HG03460 (cell line): ENCODE measurements around the gene PTK6.

ENCODE experiments used
- ATAC-seq: cut with Tn5 transposase; IDR thresholded peaks from one replicate; pipeline ENCODE4 v1.9.1; 2021; ENCODE audit not compliant: unreplicated experiment

PTK6 gene

DNA sequence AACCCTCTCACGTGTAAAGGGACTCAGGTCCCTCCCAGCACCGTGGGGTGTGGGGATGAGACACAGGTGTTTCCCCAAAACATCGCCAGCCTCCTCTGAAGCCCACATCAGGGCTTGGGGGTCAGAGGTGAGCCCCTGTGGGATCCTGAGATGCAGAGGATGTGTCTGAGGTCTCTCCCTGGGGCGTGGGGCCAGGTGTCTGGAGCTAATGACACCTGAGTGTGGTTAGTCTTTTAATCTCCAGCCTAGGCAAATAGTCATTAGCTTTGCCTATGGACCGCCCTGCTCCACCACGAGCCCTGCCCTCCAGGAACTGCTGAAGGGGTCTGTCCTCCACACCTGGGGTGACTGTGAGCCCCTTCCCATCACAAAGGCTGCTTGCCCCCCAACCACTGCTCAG is 8.6 kb upstream of the PTK6 start:
- ATAC-seq = no peak

DNA sequence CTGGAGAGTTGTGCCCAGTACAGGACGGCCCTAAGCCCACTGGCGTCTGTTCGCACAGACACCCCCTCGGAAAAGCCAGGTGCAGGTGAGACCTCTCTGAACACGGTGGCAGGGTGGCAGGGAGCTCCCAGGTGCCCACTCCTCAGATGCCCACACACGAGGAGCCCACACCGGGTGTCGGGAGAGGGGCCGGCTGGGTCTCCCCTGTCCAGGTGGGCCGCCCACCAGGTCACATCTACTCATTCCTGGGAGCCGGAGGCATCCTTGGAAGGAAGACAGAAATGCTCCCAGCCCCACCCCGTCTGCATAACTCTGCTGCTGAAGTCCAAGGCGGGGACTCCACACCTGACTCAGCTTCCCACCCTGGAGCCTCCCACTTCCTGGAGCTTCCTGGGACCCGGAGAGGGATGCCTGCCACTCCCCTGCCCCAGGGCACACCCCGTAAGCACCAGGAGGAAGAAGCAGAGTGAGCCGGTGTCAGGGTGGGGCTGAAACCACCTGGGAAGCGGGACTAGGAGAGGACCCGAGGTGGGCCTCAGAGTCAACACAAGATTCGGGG is 7.9 kb upstream of the PTK6 start:
- ATAC-seq = no peak

DNA sequence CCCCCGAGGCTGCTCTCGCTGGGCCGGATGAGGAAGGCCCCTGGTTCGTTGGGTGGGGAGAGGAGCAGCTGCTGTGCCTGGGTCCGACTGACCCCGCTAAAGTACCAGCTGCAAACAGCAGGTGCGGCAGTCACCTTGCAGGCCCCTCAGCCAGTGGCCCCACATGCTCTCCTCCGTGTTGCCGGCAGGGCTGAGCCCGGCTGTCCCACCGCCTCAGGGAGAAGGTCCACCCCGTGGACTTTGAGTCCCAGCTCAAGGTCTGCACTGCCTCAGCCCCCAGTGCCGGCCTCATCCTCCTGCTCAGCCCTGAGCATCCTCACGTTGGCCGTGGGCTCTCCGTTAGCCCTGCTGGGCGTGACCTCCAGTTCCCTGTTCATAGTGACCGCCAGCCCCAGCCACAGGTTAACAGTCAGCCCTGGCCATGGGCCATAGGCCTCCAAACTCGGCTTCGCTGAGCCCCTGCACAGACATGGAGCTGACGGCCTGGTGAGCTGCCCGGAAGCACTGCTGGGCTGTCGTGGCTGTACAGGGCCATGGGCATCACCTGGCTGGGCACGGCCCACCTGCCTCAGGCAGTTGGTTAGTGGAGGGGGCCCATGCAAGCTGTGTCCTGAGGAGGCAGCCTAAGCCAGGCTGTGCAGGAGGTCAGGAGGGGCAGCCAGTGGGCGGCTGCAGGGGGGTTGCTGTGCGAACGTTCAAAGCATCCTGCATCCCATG is 7.2 kb upstream of the PTK6 start:
- ATAC-seq = no peak

DNA sequence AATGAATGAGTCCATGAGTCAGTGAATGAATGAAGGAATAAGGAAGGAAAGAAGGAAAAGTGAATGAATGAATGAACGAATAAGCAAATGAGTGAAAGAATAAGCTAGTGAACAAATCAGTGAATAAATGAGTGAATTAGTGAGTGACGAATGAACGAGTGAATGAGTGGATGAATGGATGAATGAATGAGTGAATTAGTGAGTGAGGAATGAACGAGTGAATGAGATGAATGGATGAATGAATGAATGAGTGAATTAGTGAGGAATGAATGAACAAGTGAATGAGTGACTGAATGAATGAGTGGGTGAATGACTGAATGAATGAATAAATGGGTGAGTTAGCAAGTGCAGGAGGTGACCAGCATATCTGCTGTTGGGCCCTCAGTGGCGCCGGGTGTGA is 6.6 kb upstream of the PTK6 start:
- no peak for ATAC-seq

DNA sequence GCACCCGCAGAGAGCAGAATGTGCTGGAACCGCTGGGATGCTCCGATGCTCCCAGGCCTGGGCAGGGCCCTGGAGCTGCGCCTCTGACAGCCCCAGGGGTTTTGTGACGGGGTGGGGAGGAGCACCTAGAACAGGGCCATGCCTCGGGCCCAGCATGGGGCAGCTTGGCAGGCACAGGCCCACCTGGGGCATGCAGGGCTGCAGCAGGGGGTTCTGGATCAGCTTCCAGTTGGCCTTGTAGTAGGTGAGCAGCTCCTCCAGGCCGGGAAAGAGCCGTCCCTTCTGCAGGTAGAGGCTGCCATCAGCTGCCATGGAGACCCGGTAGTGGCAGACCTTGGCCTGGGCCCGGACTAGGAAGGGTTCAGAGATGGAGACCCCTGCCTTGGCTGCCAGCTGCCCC is 6.0 kb upstream of the PTK6 start:
- no peak for ATAC-seq

DNA sequence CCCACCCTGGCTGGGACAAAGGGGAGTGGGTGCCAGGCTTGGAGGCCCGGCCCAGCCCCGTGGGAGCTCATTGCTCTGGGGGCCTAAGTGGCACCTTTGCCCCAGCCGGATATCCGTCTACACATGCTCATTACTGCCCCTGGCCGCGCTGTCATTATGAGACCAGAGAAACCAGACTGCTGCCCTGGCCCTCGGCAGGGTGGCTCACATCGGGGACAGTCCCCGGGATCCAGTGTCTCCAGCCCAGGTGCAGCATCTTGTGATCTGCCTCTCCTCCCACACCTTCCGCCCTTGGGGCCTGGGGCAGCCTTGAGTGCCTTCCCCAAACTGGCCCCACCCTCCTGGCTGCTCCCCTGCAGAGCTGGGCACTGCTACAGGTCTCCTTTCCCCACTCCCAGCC is 5.5 kb upstream of the PTK6 start:
- ATAC-seq = no peak

DNA sequence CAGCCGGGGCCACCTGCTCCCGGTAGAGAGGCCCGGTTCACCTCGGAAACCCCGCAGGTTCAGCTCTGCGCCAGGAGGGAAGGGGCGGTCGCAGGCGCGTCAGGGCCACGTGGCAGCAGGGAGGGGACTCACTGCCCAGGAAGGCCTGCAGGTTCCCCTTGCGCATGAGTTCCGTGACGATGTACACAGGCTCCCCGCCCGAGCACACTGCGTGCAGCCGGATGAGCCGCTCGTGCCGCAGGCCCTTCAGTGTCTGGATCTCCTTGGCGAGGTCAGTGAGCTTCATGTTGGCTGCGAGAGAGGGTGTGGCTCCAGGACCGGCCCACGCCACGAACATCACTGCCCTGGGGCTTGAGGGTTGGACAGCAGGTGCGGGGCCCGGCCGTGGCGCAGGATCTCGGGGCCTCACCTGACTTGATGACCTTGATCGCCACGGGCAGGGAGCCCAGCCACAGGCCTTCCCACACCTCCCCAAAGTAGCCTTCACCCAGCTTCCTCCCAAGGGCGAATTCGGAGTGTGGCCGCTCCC is 4.9 kb upstream of the PTK6 start:
- ATAC-seq = no peak

DNA sequence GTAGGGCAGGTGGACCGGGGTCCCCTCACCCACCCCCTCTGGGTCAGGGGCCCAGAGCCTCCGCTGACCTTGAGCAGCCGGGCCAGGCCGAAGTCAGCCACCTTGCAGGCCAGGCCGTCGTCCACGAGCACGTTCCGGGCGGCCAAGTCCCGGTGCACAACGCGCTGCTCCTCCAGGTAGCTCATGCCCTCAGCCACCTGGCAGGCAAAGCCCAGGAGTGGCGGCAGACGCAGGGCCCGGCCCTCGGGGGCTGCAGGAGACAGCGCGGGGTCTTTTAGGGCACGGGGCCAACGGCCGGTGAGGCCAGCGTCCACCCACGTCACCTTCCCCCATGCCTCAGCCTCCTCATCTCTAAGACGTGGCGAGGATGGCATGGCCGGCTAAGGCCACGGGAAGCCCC is 4.2 kb upstream of the PTK6 start:
- ATAC-seq = no peak

DNA sequence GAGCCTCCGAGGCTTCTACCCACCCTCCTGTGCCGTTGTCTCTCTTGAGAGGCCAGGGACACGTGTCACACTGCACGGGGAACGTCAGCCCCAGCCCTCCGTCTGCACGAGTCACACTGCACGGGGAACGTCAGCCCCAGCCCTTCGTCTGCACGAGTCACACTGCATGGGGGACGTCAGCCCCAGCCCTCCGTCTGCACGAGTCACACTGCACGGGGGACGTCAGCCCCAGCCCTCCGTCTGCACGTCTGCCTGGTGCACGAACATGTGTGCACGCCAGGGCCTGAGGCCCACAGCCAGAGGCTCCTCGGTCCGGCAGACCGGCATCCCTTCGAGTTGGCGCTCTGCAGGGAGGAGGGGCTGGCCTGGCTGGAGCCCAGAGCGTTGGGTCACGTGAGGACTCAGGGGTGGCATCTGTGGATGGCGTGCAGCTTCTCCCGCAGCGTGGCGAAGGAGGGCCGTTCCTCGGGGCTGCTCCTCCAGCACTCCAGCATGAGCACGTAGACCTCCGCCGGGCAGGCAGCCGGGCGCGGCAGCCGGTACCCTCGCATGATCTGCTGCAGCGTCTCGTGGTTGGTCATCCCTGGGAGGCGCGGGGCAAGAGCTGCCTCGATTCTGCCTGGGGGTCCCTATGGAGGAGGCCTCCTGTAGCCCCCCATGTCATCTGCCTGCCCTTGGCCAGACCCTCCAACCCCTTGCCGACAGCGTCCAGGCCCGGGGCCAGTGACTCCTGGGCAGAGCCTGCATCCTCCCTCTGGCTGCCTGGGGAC is 3.4 kb upstream of the PTK6 start:
- ATAC-seq = no peak

DNA sequence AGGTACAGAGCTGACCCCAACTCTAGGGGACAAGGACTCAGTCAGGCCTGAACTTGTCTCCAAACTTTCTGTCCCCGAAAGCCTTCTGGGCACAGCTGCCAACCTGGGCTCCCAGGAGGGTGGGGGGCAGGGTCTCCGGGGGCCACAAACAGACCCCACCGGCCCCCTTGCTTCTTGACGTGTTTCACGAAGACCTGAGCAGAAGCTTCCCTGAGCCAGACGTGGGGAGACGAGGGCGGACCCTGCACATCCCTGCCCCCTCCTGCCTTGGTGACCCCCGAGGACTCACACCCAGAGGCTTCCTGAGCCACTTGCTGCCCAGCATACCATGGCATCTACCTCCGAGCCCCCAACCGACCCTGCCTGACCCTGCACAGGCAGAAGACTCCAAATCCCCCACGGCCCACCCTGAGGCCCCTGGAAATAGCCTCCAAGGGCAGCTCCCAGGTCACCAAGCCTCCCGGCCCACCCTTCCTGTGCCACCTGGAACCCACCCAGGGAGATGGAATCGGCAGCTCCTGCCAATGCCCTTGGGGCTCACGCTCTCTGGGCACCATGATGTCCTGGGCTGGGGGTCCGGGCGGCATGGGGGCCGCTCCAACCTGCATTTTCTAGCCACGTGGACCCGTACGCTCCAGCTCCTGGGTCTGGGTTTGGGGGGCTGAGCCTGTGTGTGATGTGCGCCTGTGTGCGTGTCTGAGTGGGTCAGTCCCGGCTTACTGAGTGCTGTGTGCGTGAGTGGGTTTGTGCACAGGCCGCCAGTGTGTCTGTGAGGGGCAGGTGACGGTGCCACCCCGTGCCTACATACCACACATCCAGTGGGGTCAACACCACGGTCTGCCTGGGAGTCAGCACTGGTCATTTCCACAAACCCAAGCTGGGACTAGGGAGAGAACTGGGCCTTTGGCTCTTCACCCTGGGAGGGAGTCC is 2.5 kb upstream of the PTK6 start:
- ATAC-seq = no peak

DNA sequence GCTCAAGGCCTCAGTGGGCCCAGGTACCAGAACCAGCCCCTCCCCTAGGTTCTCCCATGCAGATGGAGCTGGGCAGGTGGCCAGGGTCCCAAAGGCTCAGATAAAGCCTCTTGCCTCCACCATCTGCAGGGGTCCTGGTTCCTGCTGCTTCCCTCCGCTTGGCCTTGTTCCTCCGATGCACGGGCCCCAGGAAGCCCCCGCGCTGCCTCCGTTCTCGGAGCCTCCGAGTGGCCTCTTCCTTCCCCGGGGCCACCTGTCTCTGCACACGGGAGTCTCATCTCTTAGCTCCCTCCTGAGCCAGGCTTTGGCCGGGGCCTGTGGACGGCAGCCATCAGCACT is 1.9 kb upstream of the PTK6 start:
- ATAC-seq = no peak

DNA sequence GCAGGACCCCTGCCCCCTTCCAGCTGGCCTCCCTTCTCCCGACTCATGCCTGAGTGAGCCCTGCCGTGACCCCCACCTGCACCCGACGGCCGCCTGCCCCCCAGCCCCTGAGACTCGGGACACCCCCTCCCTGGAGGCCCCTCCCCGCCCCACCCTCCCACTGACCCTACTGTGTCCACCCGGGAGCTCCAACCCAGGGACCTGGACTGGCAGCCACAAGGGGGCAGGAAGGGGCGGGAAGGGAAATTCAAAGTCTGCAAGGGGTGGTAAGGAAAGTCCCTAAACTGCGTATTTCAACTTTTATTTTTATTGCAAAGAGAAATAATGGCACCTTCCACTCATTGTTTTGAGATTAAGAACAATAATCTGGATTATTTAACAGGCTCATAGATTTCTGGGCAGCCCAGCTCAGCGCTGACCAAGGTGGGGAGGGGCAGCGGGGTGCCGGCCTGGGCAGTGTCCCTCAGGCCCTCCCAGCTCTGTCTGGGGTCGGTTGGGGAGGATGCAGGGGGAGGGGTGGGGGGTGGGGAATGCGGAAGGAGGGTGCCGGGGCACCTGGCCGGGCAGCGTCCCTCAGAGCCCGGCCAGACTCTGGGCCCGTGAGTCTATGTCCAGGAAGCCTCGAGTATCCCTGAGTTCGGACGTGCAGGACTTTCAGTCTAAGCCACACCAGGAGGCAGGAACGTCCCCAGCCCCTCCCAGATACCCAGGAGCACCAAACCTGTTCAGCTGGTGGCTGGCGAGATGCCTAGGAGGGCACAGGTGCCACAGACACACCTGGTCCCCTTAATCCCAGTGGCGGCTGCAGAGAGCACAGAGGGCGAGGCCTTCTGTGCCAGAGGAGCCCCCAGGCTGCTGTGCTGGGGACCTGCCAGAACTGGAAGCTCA is 1.3 kb upstream of the PTK6 start:
- ATAC-seq = no peak

DNA sequence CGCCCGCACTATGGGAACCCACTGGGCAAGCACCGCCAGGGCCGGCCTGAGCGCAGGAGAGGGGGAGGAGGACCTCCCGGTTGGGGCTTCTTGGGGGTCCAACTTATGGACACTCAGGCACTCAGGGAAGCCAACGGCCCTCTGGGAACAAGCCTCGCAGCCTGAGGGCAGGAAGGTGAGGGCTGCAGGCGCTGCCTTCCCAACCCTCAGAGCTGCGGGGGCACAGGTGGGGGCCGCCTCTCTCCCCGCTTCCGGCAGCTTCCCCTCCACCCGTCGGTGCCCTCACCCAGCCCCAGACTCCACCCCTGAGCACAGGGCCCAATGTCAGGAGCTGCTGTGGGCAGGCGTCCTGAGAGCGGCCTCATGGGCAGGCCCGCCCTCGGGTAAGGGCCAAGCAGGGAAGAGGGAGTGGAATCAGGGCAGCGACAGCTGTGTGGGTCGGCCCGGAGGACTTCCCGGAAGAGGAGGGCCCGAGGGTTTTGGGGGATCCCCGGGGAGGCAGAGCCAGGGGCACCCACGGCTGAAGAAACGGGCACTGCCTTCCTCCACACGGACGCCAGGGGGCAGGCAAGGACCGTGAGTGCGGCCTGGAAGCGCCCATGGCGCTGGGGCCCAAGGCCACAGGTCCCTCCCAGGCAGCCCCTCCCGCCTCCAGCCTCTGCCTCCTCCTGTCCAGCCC is 488 bp upstream of the PTK6 start:
- ATAC-seq = peak; percentile 86

DNA sequence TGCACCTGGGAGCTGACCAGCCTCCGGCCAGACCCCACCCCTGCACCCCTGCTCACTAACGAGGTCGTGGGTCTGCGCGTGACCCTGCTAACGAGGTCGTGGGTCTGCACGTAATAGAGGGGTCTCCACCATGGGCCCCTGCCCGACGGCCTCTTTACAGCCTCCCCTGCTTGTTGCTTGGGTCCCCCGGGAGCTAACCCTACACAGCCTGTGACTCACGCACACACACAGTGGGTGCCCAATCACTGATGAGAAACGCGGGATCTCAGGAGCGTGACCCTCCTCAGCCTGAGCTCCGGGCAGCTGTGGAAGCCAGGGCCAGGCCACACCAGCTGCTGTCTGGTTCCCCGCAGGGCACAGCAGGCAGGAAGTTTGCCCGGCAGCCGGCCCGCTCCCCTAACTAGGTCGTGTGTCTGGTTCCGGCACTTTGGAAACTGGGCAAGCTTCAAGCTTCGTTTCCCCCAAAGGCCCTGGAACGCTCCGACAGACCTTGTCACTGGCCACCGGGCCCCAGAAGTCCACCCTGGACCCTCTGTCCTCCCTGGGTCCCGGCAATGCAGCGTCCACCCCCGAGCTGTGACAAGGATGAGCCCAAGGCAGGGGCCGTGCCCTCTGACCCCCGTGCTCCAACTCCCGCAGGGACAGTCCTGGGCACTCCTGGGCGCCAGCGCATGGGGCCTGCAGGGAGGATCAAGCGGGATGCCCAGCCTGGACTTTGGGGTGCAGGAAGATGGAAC is 767 bp downstream of the PTK6 start:
- ATAC-seq = no peak

DNA sequence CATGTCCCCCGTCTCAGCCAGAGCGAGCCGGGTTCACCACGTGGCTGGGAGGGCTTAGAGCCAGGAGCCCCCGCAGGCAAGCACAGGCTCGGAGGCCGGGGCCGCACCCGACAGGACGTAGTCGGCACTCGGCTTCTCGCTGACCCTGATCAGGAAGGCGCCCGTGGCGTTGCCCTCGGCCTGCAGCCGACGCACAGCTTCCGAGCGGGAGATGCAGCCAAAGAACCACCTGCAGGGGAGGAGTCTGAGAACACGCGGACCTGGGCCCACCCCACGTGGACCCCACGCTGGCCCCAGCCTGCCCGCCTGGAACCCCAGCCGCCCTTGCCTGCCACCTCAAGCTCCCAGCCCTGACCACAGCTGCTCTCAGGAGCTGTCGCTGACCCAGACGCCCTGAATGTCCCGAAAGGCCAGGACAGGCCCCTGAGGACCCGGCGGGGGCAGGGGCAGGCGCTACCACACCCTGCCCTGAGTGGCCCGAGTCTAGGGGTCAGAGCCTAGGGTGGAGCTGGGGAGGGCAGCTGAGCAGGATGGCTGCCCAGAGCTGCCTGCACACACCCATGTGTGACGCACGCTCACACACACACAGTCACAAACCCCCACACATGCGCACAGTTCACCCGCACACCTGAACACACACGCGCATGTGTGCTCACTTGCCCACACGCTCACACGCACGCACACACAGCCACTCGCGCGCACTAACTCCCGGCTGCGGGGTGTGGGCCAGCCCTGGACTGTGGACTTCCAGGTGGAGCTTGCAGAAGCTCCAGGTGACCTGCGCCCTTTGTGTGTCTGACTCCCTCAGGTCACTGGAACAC is 2.1 kb downstream of the PTK6 start:
- no peak for ATAC-seq

DNA sequence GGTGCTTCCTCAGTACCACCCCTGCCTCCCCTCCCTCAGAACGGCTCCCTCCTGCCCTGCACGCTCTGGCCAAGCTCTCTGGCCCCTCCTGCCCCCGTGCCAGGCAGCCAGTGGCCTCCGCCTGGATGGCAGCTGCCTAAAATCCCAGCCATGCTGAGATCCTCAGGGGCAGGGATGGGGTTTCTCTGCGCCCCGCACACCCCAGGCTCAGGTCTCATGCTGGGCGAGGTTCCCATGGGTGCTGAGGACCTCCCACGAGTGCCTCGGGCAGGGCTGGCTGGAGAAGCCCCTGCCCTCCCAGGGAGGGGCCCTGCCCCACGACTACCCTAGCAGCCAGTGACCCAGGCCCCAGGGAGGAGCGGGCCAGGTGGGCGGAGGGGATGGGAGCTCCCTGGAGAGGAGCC is 2.7 kb downstream of the PTK6 start:
- ATAC-seq = no peak

DNA sequence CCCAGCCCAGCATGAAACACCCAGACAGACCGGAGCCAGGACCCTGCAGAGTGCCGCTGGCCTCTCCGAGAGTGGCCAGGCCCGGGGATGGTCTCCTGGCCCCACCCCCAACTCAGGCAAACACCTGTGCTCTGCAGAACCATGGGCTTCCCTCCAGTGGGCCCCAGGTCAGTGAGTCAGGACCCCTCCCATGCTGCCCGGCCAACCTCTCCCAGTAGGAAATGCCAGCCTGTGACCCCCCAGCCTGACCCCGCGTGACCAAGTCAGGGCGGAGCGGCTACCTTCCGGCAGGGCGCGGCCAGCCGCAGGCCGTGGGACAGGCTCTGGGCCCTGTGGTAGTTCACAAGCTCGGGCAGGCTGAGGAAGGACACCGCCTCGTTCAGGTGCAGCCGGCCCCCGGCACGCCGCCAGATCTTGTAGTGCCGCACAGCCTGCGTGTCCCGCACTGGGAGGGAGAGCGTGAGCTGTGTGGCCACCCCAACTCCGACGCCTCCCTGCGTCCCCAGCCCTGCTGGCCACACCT is 3.2 kb downstream of the PTK6 start:
- no peak for ATAC-seq

DNA sequence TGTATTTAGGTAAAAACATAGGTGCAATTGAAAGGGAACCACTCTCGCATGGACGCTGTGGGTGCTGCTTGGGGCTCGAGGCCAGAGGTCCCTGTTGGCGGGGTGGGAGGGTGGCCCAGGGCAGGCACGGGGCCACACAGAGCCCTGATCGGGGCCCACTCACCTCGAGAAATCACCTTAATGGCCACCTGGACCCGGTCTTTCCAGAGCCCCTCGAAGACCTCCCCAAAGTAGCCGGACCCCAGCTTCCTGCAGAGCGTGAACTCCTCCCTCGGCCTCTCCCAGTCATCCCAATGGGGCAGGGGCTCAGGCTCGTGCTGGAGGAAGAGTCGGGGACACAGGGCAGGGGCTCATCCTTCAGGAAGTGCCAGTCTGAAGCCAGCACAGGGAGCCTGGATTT is 3.8 kb downstream of the PTK6 start:
- no peak for ATAC-seq
